T-helper 1 cell (primary cell): ENCODE measurements around the gene LCA5L.
"Not testable (repeated sequence)": the region's sequence is repeated elsewhere in the genome, so short reads cannot be mapped to it uniquely, and the experiment has no call there.

Experiments
- DNase-seq, 5 donors: peaks; one replicate each; pipeline ENCODE4 v3.0.0-alpha.2; 2012 to 2020

LCA5L gene

GRCh38 chr21:39386899-39387298, 58.7 kb downstream of the LCA5L start:
- DNase-seq = no peak

GRCh38 chr21:39386194-39386593, 59.4 kb downstream of the LCA5L start:
- peak in 1 of 5 donors; percentile 10 for DNase-seq

- peak; percentile 14 to 69 (median 40) for DNase-seq
Measured at GRCh38 chr21:39385299-39386145, 60.1 kb downstream of the LCA5L start.

GRCh38 chr21:39384674-39385298, 60.8 kb downstream of the LCA5L start:
- no peak for DNase-seq

GRCh38 chr21:39382096-39382495, 63.5 kb downstream of the LCA5L start:
- DNase-seq = not testable (repeated sequence)

GRCh38 chr21:39381009-39381408, 64.6 kb downstream of the LCA5L start:
- no peak for DNase-seq

GRCh38 chr21:39379986-39380891, 65.3 kb downstream of the LCA5L start:
- DNase-seq = peak; percentile 82 to 94 (median 83)

- peak in 1 of 5 donors; percentile 51 for DNase-seq
Measured at GRCh38 chr21:39377444-39378050, 68.0 kb downstream of the LCA5L start.

GRCh38 chr21:39375446-39375845, 70.1 kb downstream of the LCA5L start:
- DNase-seq = peak in 1 of 5 donors; percentile 43

- DNase-seq = no peak
Measured at GRCh38 chr21:39374046-39374445, 71.5 kb downstream of the LCA5L start.

GRCh38 chr21:39373634-39374033, 71.9 kb downstream of the LCA5L start:
- no peak for DNase-seq

- not testable (repeated sequence) for DNase-seq
Measured at GRCh38 chr21:39369896-39370288, 75.7 kb downstream of the LCA5L start.

- no peak for DNase-seq
Measured at GRCh38 chr21:39367783-39368182, 77.8 kb downstream of the LCA5L start.

GRCh38 chr21:39366563-39366962, 79.0 kb downstream of the LCA5L start:
- no peak for DNase-seq

- DNase-seq = no peak
Measured at GRCh38 chr21:39364949-39365348, 80.6 kb downstream of the LCA5L start.

GRCh38 chr21:39363607-39364555, 81.7 kb downstream of the LCA5L start:
- DNase-seq = no peak

- no peak for DNase-seq
Measured at GRCh38 chr21:39362733-39363132, 82.8 kb downstream of the LCA5L start.

GRCh38 chr21:39359382-39359781, 86.2 kb downstream of the LCA5L start:
- no peak for DNase-seq
